ENCODE measurements around the gene PLEKHG2. TPM values are rescaled to one million over a fixed set of nuclear protein-coding genes. Genes with fewer than 3 reads are reported as not detected.

PLEKHG2 gene
- total and polyA plus RNA-seq, 2 donors (not counting 1 experiment from before 2014, with no cell fraction given): 13.1 to 13.7 TPM

DNA sequence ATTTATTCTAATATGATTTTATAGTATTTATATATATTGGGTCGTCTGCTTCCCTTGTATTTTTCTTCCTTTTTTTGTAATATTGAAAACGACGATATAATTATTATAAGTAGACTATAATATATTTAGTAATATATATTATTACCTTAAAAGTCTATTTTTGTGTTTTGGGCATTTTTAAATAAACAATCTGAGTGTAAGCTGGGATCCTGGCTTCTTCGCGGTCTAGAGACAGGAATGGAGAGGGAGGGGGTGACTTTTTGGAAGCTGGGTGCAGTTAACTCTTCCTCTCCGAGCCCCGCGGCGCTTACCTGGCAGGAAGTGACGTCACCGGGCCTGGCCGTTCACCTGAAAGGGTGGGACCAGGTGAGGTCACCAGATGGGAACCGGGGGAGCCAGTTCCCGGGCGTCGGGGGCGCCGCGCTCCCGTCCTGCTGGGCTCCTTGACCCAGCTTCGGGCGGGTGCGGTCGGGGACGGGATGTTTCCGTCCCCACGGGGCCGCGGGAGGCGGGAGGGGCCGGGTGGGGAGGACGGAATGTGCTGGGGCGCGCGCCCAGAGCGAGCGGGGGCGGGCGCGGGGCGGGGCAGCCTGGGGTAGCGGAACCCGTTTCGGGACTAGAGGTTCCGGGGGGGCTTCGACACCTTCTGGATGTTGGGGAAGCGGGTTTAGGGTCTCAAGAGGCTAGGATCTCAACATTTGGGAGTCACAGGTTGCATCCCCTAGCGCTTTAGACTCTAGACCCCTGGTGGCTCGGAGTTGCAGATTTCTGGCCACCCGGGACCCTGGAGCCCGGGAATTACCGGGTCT, 3.1 kb upstream of the PLEKHG2 start:
- H3K4me3 ChIP-seq (replicated peaks in 1 of 4; ENCODE audit: control extremely low read depth in 1 of 4, insufficient read depth in 1 of 4, low read depth in 3 of 4, low read length in 4 of 4): peak overlapping the region; percentile 79 to 98 (median 96)
- H4K20me1 ChIP-seq (ENCODE audit: control insufficient read depth, extremely low read depth, insufficient read depth, low read length): peaks cover 6% of the 10 kb centered on the region
- H3K79me2 ChIP-seq (ENCODE audit: control insufficient read depth, insufficient read depth, low read length): peaks cover 43% of the 10 kb centered on the region
- TF ChIP-seq, protein P1, sequence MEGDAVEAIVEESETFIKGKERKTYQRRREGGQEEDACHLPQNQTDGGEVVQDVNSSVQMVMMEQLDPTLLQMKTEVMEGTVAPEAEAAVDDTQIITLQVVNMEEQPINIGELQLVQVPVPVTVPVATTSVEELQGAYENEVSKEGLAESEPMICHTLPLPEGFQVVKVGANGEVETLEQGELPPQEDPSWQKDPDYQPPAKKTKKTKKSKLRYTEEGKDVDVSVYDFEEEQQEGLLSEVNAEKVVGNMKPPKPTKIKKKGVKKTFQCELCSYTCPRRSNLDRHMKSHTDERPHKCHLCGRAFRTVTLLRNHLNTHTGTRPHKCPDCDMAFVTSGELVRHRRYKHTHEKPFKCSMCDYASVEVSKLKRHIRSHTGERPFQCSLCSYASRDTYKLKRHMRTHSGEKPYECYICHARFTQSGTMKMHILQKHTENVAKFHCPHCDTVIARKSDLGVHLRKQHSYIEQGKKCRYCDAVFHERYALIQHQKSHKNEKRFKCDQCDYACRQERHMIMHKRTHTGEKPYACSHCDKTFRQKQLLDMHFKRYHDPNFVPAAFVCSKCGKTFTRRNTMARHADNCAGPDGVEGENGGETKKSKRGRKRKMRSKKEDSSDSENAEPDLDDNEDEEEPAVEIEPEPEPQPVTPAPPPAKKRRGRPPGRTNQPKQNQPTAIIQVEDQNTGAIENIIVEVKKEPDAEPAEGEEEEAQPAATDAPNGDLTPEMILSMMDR (conservative IDR thresholded peaks at IDR 0.05 in 1 of 2, IDR thresholded peaks at IDR 0.05 in 1 of 2; ENCODE audit: low read depth in 1 of 2, low read length in 2 of 2): no peak
- no peak for TF ChIP-seq EZH2 (IDR thresholded peaks at IDR 0.05; ENCODE audit: low read length, missing control alignments)
- no peaks in the 10 kb centered on the region for H3K9me3 ChIP-seq (ENCODE audit: control insufficient read depth, insufficient read depth, low read depth, low read length)
- H3K27me3 ChIP-seq (ENCODE audit: control insufficient read depth, insufficient read depth, low read length): no peaks in the 10 kb centered on the region
- peak in 1 of 2 donors; percentile 60 for DNase-seq (ENCODE audit: low read depth in 2 of 2)
- peak overlapping the region; percentile 98 for H3K9ac ChIP-seq (ENCODE audit: insufficient read depth, low read length)
- peaks cover 14% of the 10 kb centered on the region for H3K4me1 ChIP-seq (ENCODE audit: control insufficient read depth, extremely low read depth, insufficient read depth, low read length)
- H3K27ac ChIP-seq (ENCODE audit: insufficient read depth, low read length): peak overlapping the region; percentile 97
- H3K4me2 ChIP-seq (ENCODE audit: extremely low read depth, insufficient read depth, low read length): peak overlapping the region; percentile 83
- H3K36me3 ChIP-seq (ENCODE audit: control insufficient read depth, insufficient read depth, low read length): peaks cover 12% of the 10 kb centered on the region
- no peak overlapping the region for H2AFZ ChIP-seq (ENCODE audit: low read length)

GRCh38 chr19:39410017-39410830, 2.2 kb upstream of the PLEKHG2 start:
- Histone ChIP-seq H3K9me3 (ENCODE audit: control insufficient read depth, insufficient read depth, low read depth, low read length) (no peaks in the 10 kb centered on the region), H3K36me3 (ENCODE audit: control insufficient read depth, insufficient read depth, low read length) (peaks cover 15% of the 10 kb centered on the region), H3K4me1 (ENCODE audit: control insufficient read depth, extremely low read depth, insufficient read depth, low read length) (peaks cover 18% of the 10 kb centered on the region), H4K20me1 (ENCODE audit: control insufficient read depth, extremely low read depth, insufficient read depth, low read length) (peaks cover 6% of the 10 kb centered on the region), H3K27ac (ENCODE audit: insufficient read depth, low read length) (peak overlapping the region; percentile 97), H3K79me2 (ENCODE audit: control insufficient read depth, insufficient read depth, low read length) (peaks cover 52% of the 10 kb centered on the region), H3K4me2 (ENCODE audit: extremely low read depth, insufficient read depth, low read length) (peak overlapping the region; percentile 76), H2AFZ (ENCODE audit: low read length) (no peak overlapping the region), H3K4me3 (replicated peaks in 1 of 4; ENCODE audit: control extremely low read depth in 1 of 4, insufficient read depth in 1 of 4, low read depth in 3 of 4, low read length in 4 of 4) (peak overlapping the region; percentile 40 to 98 (median 72)), H3K27me3 (ENCODE audit: control insufficient read depth, insufficient read depth, low read length) (no peaks in the 10 kb centered on the region), H3K9ac (ENCODE audit: insufficient read depth, low read length) (peak overlapping the region; percentile 98)
- peak; percentile 73 to 91 for DNase-seq (ENCODE audit: low read depth in 2 of 2)
- TF ChIP-seq, protein P1 (conservative IDR thresholded peaks at IDR 0.05 in 1 of 2, IDR thresholded peaks at IDR 0.05 in 1 of 2; ENCODE audit: low read depth in 1 of 2, low read length in 2 of 2): no peak
- no peak for TF ChIP-seq EZH2 (IDR thresholded peaks at IDR 0.05; ENCODE audit: low read length, missing control alignments)

DNA sequence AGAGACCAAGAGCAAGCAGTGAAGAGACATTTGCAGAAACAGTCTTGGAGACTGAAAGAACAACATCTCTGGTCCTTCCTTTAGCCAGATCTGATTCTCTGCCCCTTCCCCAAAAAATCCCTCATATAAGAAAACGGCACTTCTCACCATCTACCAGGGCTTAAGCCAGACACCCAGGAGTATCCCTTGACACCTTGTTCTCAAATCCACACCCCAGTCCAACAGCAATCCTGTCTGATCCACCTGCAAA, 1.7 kb upstream of the PLEKHG2 start:
- no peak for DNase-seq (ENCODE audit: low read depth in 2 of 2)
- Histone ChIP-seq H2AFZ (ENCODE audit: low read length) (no peak overlapping the region), H3K27me3 (ENCODE audit: control insufficient read depth, insufficient read depth, low read length) (no peaks in the 10 kb centered on the region), H4K20me1 (ENCODE audit: control insufficient read depth, extremely low read depth, insufficient read depth, low read length) (peaks cover 6% of the 10 kb centered on the region), H3K4me2 (ENCODE audit: extremely low read depth, insufficient read depth, low read length) (peak overlapping the region; percentile 76), H3K9me3 (ENCODE audit: control insufficient read depth, insufficient read depth, low read depth, low read length) (no peaks in the 10 kb centered on the region), H3K36me3 (ENCODE audit: control insufficient read depth, insufficient read depth, low read length) (peaks cover 15% of the 10 kb centered on the region), H3K9ac (ENCODE audit: insufficient read depth, low read length) (peak overlapping the region; percentile 98), H3K4me1 (ENCODE audit: control insufficient read depth, extremely low read depth, insufficient read depth, low read length) (peaks cover 19% of the 10 kb centered on the region), H3K79me2 (ENCODE audit: control insufficient read depth, insufficient read depth, low read length) (peaks cover 49% of the 10 kb centered on the region), H3K27ac (ENCODE audit: insufficient read depth, low read length) (peak overlapping the region; percentile 97), H3K4me3 (replicated peaks in 1 of 4; ENCODE audit: control extremely low read depth in 1 of 4, insufficient read depth in 1 of 4, low read depth in 3 of 4, low read length in 4 of 4) (peak overlapping the region in 3 of 4 experiments; percentile 40 to 98 (median 47))
- TF ChIP-seq EZH2 (IDR thresholded peaks at IDR 0.05; ENCODE audit: low read length, missing control alignments): no peak
- TF ChIP-seq, protein P1 (conservative IDR thresholded peaks at IDR 0.05 in 1 of 2, IDR thresholded peaks at IDR 0.05 in 1 of 2; ENCODE audit: low read depth in 1 of 2, low read length in 2 of 2): no peak
